ENCODE results near the gene APOH.
"Not testable (repeated sequence)": the region's sequence is repeated elsewhere in the genome, so short reads cannot be mapped to it uniquely, and the experiment has no call there.

The APOH gene

DNA sequence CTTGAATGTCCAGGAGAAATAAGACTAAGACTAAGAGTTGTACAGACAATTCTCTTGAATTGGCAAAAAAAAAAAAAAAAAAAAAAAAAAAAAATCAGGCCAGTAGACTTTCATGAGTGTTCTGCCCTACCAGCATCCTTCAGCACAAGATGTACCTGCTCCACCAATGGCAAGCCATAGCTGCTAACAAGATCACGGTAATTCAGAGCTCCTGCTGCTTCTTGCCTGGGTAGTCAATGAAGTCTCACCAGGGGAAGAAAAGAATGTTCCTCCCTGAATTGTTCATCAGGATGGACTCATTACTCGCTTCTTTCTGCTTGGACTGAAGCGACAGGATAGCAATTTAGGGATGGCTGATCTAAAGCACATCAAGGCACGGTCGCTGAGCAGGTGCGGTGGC, 31.1 kb upstream of the APOH start:
- Histone ChIP-seq H3K4me1 (ENCODE audit: insufficient read depth, low read length) (no peaks in the 10 kb centered on the region), H3K36me3 (ENCODE audit: insufficient read depth, low read length) (no peaks in the 10 kb centered on the region), H3K9me3 (ENCODE audit: low read length) (no peaks in the 10 kb centered on the region), H3K27me3 (ENCODE audit: insufficient read depth, low read length) (no peaks in the 10 kb centered on the region), H3K4me3 (ENCODE audit: low read length) (no peak overlapping the region), H2AFZ (ENCODE audit: low read depth, low read length) (no peak overlapping the region)

DNA sequence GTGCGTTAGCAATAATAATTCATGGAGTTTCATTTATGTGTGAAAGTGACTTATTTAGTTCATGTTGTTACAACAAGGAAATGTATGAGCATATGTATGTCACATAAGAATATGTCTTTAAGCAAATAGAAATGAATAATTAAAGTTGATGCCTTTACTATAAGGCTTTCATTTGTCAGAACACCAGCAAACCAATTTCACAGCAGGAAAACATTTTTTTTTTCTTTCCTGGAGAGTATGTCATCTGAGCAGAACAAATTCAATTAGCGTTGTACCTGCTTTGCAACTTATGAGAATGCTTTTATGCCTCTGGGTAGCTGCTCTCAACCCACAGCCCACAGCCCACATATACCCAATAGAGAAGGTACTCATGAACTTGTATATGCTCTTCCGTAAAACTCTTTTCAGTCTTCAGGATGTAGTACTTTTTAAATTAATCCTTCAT, 26.3 kb upstream of the APOH start:
- H3K36me3 ChIP-seq (ENCODE audit: insufficient read depth, low read length) = no peaks in the 10 kb centered on the region
- H3K4me3 ChIP-seq (ENCODE audit: low read length) = no peak overlapping the region
- H3K4me1 ChIP-seq (ENCODE audit: insufficient read depth, low read length) = no peaks in the 10 kb centered on the region
- no peaks in the 10 kb centered on the region for H3K27me3 ChIP-seq (ENCODE audit: insufficient read depth, low read length)
- no peaks in the 10 kb centered on the region for H3K9me3 ChIP-seq (ENCODE audit: low read length)
- no peak overlapping the region for H2AFZ ChIP-seq (ENCODE audit: low read depth, low read length)

DNA sequence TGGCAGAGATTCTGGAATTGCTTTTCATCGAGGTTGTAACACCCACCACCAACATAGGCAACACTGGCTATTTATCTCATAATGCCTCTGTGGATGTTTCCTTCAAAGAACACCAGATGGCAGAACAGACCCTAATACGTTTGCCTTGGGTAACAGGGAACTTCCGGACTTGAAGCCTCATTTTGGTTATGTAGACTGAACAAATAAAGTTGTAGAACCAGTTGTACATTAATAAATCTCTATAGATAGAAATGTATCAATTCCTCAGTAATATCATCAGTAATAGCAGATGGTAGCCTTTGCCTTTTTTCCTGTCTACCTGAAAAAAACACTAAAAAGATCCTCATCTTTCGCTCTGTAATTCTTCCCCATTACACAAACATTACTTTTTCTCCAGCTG, 25.9 kb upstream of the APOH start:
- H3K9me3 ChIP-seq (ENCODE audit: low read length) = no peaks in the 10 kb centered on the region
- no peaks in the 10 kb centered on the region for H3K36me3 ChIP-seq (ENCODE audit: insufficient read depth, low read length)
- no peak overlapping the region for H3K4me3 ChIP-seq (ENCODE audit: low read length)

DNA sequence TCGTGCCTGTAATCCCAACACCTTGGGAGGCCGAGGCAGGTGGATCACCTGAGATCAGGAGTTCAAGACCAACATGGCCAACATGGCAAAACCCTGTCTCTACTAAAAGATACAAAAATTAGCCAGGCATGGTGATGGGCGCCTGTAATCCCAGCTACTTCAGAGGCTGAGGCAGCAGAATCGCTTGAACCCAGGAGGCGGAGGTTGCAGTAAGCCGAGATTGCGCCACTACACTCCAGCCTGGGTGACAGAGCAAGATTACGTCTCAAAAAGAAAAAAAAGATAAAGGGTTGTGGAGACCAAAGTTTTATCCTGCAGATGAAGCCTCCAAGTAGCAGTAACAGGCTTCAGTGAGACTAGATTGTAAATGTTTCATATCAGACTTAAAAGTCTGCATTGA, 24.2 kb upstream of the APOH start:
- not testable (repeated sequence) for H3K4me3 ChIP-seq (ENCODE audit: low read length); H3K36me3 ChIP-seq (ENCODE audit: insufficient read depth, low read length); H2AFZ ChIP-seq (ENCODE audit: low read depth, low read length); H3K9me3 ChIP-seq (ENCODE audit: low read length); H3K27me3 ChIP-seq (ENCODE audit: insufficient read depth, low read length); H3K4me1 ChIP-seq (ENCODE audit: insufficient read depth, low read length)

More for the DNA sequence above, 25.9 kb upstream of the APOH start:
- Histone ChIP-seq H3K4me1 (ENCODE audit: insufficient read depth, low read length) (no peaks in the 10 kb centered on the region), H2AFZ (ENCODE audit: low read depth, low read length) (no peak overlapping the region), H3K27me3 (ENCODE audit: insufficient read depth, low read length) (no peaks in the 10 kb centered on the region)

DNA sequence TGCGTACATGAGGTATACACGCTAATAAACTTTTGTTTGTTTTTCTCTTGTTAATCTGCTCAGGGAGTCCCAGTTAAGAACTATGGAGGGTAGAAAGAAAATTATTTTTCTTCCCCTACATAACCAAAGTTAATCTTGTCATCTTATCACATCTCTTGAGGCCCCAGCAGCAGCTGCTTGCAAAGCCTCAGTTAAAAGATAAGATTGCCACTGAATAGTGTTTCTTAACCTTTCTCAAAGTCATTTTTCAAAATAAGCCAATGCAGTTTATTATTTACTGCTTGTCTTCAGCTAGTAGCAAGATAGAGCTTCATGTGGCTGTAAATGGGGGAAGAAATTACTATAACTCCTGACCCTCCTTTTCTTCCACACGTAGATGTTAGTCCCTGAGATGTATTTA, 21.5 kb upstream of the APOH start:
- Histone ChIP-seq H3K9me3 (ENCODE audit: low read length) (no peaks in the 10 kb centered on the region), H3K27me3 (ENCODE audit: insufficient read depth, low read length) (no peaks in the 10 kb centered on the region), H3K4me1 (ENCODE audit: insufficient read depth, low read length) (no peaks in the 10 kb centered on the region), H2AFZ (ENCODE audit: low read depth, low read length) (no peak overlapping the region), H3K4me3 (ENCODE audit: low read length) (no peak overlapping the region), H3K36me3 (ENCODE audit: insufficient read depth, low read length) (no peaks in the 10 kb centered on the region)

DNA sequence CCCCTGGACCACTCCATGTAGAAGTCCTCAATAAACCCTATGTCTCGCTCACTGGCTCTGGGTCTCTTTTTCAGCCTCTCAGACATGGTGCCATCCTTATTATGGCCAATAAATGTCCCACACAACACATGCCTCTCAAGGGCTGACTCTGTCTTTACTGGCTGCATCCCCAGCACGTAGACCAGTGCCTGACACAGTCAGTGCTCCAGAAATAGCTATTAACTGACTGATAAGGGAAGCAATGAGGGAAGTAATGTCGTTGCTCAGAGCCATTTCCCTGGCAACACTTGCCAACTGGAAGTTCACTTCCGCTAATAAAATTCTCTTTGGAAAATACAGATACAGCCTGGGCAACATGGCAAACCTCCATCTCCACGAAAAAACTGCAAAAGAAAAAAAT, 19.1 kb upstream of the APOH start:
- Histone ChIP-seq H3K9me3 (ENCODE audit: low read length) (no peaks in the 10 kb centered on the region), H2AFZ (ENCODE audit: low read depth, low read length) (no peak overlapping the region), H3K36me3 (ENCODE audit: insufficient read depth, low read length) (no peaks in the 10 kb centered on the region), H3K27me3 (ENCODE audit: insufficient read depth, low read length) (no peaks in the 10 kb centered on the region), H3K4me1 (ENCODE audit: insufficient read depth, low read length) (no peaks in the 10 kb centered on the region), H3K4me3 (ENCODE audit: low read length) (no peak overlapping the region)

DNA sequence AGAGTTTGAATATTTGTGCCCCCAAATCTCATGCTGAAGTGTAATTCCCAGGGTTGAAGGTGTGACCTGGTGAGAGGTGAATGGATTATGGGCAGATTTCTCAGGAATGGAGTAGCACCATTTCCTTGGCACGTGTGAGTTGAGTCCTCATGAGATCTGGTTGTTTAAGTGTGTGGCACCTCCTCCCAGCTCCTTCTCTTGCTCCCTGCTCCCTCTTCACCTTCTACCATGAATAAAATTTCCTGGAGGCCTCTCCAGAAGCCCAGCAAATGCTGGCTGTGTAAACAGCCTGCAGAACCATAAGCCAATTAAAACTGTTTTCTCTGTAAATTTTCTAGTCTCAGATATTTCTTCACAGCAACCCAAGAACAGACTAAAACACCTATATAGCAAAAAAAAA, 12.6 kb upstream of the APOH start:
- H3K36me3 ChIP-seq (ENCODE audit: insufficient read depth, low read length) = no peaks in the 10 kb centered on the region
- no peaks in the 10 kb centered on the region for H3K9me3 ChIP-seq (ENCODE audit: low read length)
- H2AFZ ChIP-seq (ENCODE audit: low read depth, low read length) = no peak overlapping the region
- no peak overlapping the region for H3K4me3 ChIP-seq (ENCODE audit: low read length)
- no peaks in the 10 kb centered on the region for H3K4me1 ChIP-seq (ENCODE audit: insufficient read depth, low read length)
- no peaks in the 10 kb centered on the region for H3K27me3 ChIP-seq (ENCODE audit: insufficient read depth, low read length)

DNA sequence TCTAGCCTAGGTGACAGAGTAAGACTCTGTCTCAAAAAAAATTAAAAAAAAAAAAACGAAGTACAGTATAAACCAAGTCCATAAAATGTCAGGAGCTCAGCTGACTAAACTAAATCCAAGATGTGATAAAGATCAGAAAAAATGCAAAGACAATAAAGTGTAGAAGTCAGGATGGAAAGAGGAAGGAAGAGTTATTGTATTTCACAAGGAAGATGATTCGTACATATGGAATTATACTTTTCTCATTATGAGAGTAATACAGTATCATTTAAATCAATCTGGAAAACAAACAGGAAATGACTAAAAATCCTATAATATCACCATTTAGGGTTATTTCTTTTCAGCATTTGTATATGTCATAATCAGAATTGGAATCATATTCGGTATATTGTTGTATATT, 11.4 kb upstream of the APOH start:
- no peaks in the 10 kb centered on the region for H3K27me3 ChIP-seq (ENCODE audit: insufficient read depth, low read length)

DNA sequence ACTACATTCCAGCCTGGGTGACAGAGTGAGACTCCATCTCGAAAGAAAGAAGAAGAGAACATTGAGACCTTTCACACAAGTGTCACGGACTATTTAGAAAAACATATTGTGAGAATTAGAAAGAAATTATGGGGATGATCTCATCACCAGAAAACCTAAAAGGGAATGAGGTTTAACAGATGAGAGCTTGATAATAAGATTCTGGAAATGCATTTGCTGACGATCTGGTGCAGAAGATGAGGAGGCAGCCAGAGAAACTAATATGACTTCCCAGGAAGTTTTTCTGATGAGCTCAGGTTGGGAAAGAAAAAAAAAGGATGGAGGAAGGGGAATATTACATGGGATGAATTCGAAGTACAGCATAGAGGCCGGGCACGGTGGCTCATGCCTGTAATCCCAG, 10.8 kb upstream of the APOH start:
- H3K36me3 ChIP-seq (ENCODE audit: insufficient read depth, low read length) = no peaks in the 10 kb centered on the region
- no peak overlapping the region for H2AFZ ChIP-seq (ENCODE audit: low read depth, low read length)
- no peaks in the 10 kb centered on the region for H3K4me1 ChIP-seq (ENCODE audit: insufficient read depth, low read length)
- no peaks in the 10 kb centered on the region for H3K9me3 ChIP-seq (ENCODE audit: low read length)
- no peaks in the 10 kb centered on the region for H3K27me3 ChIP-seq (ENCODE audit: insufficient read depth, low read length)
- no peak overlapping the region for H3K4me3 ChIP-seq (ENCODE audit: low read length)

More for the DNA sequence above, 11.4 kb upstream of the APOH start:
- no peaks in the 10 kb centered on the region for H3K9me3 ChIP-seq (ENCODE audit: low read length)
- no peak overlapping the region for H3K4me3 ChIP-seq (ENCODE audit: low read length)
- H3K4me1 ChIP-seq (ENCODE audit: insufficient read depth, low read length) = no peaks in the 10 kb centered on the region
- H2AFZ ChIP-seq (ENCODE audit: low read depth, low read length) = no peak overlapping the region
- no peaks in the 10 kb centered on the region for H3K36me3 ChIP-seq (ENCODE audit: insufficient read depth, low read length)

DNA sequence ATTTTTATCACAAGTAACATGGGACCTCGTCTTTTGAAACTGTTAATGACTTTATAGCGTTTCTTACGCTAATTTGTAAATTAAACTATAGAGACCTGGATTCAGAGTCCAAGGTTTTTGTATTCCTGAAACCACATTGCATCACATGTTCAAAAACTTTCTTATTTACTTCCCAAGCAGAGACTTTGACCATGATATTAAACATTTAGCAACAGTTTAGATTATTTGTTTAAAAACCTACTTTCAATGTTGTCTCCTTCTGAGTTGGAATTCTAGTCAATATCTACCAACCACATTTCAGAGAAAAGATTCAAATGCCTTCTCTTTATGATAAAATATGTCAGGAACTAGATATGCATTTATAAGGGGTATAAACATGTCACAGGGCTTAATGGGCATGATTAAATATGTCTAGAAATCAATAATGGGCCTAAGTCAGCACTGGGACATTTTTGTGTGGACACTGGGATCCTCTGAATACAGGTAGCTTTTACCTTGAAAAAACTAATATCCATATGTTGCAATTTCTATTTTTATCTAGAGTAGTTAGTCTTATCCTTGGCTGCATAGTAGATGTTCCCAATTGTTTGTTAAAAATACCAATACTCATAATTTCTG, 6.3 kb upstream of the APOH start:
- Histone ChIP-seq H3K36me3 (ENCODE audit: insufficient read depth, low read length) (no peaks in the 10 kb centered on the region), H3K9me3 (ENCODE audit: low read length) (no peaks in the 10 kb centered on the region), H3K4me1 (ENCODE audit: insufficient read depth, low read length) (no peaks in the 10 kb centered on the region), H3K27me3 (ENCODE audit: insufficient read depth, low read length) (no peaks in the 10 kb centered on the region), H2AFZ (ENCODE audit: low read depth, low read length) (no peak overlapping the region), H3K4me3 (ENCODE audit: low read length) (no peak overlapping the region)

DNA sequence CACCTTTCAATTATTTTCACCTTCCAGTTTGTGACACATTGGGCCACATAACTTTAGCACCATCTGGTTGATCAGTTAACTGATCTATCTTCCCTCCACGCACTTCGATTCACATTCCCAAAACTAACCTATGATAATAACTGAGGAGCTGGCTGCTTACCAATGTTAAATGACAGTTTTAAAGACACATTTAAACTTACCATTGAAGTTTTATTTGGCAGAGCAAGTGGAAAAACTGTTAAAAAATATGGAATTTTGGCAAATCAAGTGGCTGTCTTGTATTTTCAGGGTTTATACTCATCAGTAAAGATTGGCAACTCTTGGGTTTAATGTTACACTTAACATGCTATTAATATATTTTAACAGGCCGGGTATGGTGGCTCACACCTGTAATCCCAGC, 5.4 kb upstream of the APOH start:
- Histone ChIP-seq H2AFZ (ENCODE audit: low read depth, low read length) (no peak overlapping the region), H3K9me3 (ENCODE audit: low read length) (no peaks in the 10 kb centered on the region), H3K4me3 (ENCODE audit: low read length) (no peak overlapping the region), H3K4me1 (ENCODE audit: insufficient read depth, low read length) (no peaks in the 10 kb centered on the region), H3K27me3 (ENCODE audit: insufficient read depth, low read length) (no peaks in the 10 kb centered on the region), H3K36me3 (ENCODE audit: insufficient read depth, low read length) (no peaks in the 10 kb centered on the region)

DNA sequence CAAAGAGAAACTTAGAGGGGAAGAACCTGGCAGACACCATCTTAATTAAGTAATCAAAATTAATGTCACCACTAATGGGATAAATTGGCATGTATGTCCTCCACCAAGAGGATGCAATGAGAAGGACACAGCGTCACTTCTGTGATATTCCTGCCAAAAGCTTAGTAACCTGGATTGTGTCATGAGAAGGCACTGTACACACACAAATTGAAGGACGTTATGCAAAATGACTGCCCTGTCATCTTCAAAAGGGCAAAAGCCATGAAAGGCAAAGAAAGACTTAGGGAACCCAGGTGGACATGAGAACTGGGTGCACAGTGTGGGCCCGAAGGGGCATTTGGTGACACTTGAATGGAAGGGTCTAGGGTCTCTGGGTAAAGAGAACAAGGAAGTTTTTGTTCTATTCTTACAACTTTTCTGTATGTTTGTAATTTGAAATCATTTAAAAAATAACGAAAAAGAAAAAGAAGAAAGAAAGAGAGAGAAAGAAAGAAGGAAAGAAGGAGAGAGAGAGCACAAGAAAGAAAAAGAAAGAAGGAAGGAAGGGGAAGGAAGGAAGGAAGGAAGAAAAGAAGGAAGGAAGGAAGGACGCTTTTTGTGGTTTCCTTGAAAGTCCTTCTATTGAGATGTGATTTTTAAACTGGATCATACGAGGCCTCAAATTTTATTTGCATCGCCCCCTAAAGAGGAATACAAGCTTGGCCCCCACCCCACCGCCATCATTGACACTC, 4.0 kb upstream of the APOH start:
- H3K4me3 ChIP-seq (ENCODE audit: low read length) = no peak overlapping the region
- no peaks in the 10 kb centered on the region for H3K36me3 ChIP-seq (ENCODE audit: insufficient read depth, low read length)
- no peaks in the 10 kb centered on the region for H3K4me1 ChIP-seq (ENCODE audit: insufficient read depth, low read length)
- H3K27me3 ChIP-seq (ENCODE audit: insufficient read depth, low read length) = no peaks in the 10 kb centered on the region
- H2AFZ ChIP-seq (ENCODE audit: low read depth, low read length) = no peak overlapping the region
- no peaks in the 10 kb centered on the region for H3K9me3 ChIP-seq (ENCODE audit: low read length)

DNA sequence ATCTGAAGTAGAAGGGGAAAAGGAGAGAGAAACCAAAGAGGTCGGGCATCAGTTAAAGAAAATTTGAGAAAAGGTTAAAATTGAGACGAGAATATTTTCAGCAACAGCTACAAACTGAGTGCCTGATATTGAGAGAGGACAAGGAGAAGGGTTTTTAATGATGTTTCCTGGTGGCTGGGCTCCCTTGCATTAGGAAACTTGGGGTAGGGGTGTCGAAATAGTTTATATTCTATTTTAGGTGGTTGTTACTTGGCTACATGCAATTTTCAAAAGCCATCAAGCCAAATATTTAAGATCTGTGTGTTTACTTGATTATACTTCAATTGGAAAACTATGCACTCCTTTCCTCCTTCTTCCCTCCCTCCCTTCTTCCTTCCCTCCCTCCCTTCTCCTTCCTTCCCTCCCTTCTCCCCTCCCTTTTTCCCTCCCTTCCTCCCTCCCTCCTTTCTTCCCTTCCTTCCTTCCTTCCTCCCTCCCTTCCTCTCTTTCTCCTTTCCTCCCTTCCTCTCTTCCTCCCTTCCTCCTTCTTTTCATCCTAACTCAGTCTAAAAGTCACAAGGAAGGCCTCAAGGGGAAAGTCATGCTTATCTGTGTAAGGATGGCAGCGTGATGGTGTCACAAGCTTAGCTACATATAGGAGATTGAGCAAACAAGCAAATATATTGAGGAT, 1.8 kb upstream of the APOH start:
- H3K4me1 ChIP-seq (ENCODE audit: insufficient read depth, low read length) = no peaks in the 10 kb centered on the region
- H3K4me3 ChIP-seq (ENCODE audit: low read length) = no peak overlapping the region
- no peaks in the 10 kb centered on the region for H3K9me3 ChIP-seq (ENCODE audit: low read length)
- no peak overlapping the region for H2AFZ ChIP-seq (ENCODE audit: low read depth, low read length)
- no peaks in the 10 kb centered on the region for H3K27me3 ChIP-seq (ENCODE audit: insufficient read depth, low read length)
- H3K36me3 ChIP-seq (ENCODE audit: insufficient read depth, low read length) = no peaks in the 10 kb centered on the region
